HG03045 (cell line): Measurements from ENCODE around the gene DIO1.

Experiments
- ATAC-seq: cut with Tn5 transposase; IDR thresholded peaks from one replicate; pipeline ENCODE4 v1.9.1; 2021; ENCODE audit warnings: mild to moderate bottlenecking, moderate library complexity; ENCODE audit not compliant: unreplicated experiment

Gene DIO1

GRCh38 chr1:53892911-53893310, 1.1 kb upstream of the DIO1 start:
- no peak for ATAC-seq

DNA sequence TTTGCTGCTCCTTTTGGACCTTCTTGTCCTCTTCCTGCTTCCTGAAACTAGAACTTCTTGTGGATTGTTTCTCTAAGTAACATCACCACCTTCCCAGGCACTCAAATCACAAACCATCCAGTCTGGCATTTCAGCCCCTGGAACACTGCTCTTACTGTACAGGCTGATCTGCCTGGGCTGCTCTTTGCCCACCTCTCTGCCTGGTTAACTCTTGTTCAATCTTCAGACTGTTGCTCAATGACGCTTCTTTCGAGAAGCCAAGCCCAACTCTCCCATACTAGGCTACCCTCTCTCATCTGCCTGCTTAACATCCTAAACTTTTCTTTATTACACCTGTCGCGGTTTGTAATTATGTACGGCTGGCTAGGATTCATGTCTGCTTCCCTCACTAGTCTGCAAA, 657 bp downstream of the DIO1 start:
- no peak for ATAC-seq

DNA sequence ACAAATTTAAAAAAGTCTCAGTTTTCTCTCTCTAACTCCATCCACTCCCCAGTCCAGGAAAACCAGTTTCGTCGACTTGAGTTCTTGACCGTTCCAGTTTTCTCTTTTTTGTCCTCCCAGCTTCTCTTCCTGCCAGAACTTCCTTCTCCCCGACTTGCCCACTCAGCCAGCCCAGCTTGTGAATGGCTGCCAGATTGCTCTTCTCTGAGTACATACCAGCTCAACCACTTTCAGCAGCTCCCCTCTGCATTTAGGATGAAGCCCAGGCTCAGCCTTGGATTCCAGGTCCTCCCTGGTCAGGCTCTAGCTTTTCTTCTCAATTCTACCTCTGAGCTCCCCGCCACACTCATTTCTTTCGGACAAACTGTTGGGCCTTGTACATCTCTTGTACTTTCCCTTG, 1.4 kb downstream of the DIO1 start:
- no peak for ATAC-seq

DNA sequence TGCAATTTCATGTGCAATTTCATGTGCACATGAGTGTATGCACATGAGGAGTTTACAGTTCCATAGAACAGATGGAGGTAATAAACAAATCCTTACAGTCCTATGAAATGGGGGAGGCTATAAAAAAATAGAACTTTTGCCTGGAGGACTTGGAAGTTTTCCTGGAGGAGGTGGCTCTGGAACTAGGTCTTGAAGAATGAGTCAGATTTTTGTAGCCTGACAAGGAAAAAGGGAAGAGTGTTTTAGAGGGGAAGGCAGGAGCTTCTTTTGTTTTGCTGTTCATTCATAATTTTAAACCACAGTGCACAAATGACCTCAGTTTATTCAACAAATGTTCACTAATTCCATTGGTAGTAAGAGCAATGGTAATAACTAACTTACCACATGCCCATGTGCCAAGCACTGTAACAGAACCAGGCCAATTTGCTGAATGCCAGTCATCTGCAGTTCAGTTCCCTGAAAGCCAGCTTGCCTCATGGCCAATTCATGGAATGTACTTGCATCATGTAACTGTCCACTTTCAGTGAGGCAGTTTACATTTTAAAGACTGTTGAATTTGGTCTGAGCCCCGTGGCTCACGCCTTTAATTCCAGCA, 2.7 kb downstream of the DIO1 start:
- no peak for ATAC-seq

GRCh38 chr1:53899206-53899628, 5.2 kb downstream of the DIO1 start:
- ATAC-seq = no peak

GRCh38 chr1:53899708-53900107, 5.7 kb downstream of the DIO1 start:
- ATAC-seq = no peak

- no peak for ATAC-seq
These were observed 8.5 kb downstream of the DIO1 start for GRCh38 chr1:53902235-53903138.

- ATAC-seq = no peak
These were observed 11.5 kb downstream of the DIO1 start for GRCh38 chr1:53905509-53905908.

GRCh38 chr1:53906121-53906520, 12.1 kb downstream of the DIO1 start:
- ATAC-seq = no peak

DNA sequence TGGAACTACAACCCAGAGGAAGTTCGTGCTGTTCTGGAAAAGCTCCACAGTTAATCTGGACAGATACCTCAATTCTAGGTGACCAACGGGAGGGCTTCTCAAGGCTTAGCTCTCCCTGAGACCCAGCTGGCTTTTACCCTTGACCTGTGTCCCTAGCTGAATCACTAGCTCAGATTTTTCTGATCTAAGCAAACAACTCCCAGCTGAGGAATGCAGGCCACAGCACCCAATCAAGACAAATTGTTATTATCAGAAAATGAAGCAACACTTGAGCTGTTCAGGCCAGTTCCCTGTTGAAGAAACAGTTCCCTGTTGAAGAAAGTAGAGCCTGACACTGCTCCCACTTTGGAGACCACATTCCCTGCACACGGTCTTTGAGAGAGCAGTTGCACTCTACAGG, 16.0 kb downstream of the DIO1 start:
- no peak for ATAC-seq

DNA sequence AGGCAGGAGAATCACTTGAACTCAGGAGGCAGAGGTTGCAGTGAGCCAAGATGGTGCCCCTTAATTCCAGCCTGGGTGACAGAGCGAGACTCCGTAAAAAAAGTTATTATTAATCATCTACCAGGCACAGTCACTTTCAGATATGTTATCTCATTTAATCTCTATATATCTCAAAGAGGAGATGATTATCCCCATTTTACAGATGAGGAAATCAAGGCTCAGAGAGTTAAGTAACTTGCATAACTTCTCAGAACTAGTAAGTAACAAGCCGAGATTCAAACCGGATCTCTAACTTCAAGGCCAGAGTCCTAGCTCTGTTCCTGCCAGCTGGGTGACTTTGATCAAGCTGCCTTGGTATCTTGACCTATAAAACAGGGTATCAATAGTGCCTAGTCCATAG, 17.5 kb downstream of the DIO1 start:
- no peak for ATAC-seq

- ATAC-seq = no peak
These were observed 19.5 kb downstream of the DIO1 start for GRCh38 chr1:53913352-53914033.

GRCh38 chr1:53918343-53918742, 24.4 kb downstream of the DIO1 start:
- no peak for ATAC-seq

GRCh38 chr1:53919675-53920066, 25.7 kb downstream of the DIO1 start:
- no peak for ATAC-seq

- no peak for ATAC-seq
These were observed 33.4 kb downstream of the DIO1 start for GRCh38 chr1:53927376-53927881.

DNA sequence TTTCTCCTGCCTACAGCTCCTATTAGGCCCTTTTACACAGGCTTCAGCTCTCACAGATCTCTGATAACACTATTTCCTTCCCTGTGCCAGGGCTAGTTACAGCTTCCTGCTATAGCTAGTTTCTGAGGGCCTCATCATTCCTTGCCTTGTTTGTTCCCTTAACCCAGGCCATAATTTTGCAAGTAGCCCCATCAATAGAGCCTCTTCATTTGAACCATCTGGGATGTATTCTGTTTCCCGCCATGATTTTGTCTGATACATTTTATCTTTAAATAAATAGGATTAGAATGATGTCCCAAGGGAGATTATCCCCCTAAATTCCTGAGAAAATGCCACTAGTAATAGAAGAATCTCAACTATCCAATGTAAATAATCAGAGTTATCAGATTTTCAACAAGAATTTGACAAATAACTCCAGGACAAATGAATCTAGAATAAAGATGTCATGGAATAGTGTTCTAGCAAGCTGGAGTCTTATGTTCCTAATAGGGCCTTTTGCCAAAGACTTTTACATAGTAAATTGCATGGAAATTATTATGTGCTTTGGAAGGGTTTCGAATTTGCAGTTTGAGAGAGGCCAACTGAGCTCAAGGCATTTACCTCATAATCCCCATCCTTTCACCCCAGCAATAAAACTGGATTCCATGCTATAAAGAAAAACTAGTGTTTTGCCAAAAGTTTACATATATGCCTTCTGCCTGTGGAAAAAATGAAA, 35.4 kb downstream of the DIO1 start:
- ATAC-seq = no peak

DNA sequence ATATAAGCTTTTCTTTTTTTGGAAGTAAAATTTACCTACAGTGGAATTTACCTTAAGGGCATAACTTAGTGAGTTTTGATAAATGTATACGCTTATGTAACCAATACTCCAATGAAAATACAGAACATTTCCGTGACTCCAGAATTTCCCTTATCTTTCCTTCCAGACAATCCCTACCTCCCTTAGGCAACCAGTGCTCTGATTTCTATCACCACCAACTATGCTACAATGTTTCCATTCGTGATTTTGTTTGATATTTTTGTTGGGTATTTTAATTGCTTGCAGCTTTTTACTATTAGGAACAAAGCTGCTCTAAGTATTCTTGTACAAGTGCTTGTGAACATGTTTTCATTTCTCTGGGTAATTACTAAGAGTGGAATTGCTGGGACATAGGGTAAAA, 36.9 kb downstream of the DIO1 start:
- no peak for ATAC-seq

GRCh38 chr1:53931523-53931922, 37.5 kb downstream of the DIO1 start:
- ATAC-seq = no peak

- no peak for ATAC-seq
These were observed 40.3 kb downstream of the DIO1 start for GRCh38 chr1:53934170-53934765.

GRCh38 chr1:53936430-53936829, 42.4 kb downstream of the DIO1 start:
- ATAC-seq = no peak
